IPS-NIHi7 (cell line): ENCODE measurements around the gene FKBP1C.
"Not testable (repeated sequence)": the region's sequence is repeated elsewhere in the genome, so short reads cannot be mapped to it uniquely, and the experiment has no call there.

Experiments used
- DNase-seq: peaks from one replicate; pipeline ENCODE4 v3.0.0; 2012; ENCODE audit warnings: mixed read lengths; ENCODE audit errors: extremely low spot score

The FKBP1C gene

DNA sequence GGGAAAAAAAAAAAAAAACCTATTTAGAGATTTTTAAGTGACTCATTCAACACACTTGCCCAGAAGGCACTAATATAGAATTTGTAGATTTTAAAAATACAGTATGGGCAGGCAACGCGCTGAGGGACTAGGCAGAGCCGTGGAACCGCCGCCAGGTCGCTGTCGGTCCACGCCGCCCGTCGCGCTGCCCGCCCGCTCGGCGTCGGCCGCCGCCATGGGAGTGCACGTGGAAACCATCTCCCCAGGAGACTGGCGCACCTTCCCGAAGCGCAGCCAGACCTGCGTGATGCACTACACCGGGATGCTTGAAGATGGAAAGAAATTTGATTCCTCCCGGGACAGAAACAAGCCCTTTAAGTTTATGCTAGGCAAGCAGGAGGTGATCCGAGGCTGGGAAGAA is at the start of gene FKBP1C:
Gene FKBP1C (plus strand): TSS at position 127 of the 400 bp plus-strand sequence.
- not testable (repeated sequence) for DNase-seq

DNA sequence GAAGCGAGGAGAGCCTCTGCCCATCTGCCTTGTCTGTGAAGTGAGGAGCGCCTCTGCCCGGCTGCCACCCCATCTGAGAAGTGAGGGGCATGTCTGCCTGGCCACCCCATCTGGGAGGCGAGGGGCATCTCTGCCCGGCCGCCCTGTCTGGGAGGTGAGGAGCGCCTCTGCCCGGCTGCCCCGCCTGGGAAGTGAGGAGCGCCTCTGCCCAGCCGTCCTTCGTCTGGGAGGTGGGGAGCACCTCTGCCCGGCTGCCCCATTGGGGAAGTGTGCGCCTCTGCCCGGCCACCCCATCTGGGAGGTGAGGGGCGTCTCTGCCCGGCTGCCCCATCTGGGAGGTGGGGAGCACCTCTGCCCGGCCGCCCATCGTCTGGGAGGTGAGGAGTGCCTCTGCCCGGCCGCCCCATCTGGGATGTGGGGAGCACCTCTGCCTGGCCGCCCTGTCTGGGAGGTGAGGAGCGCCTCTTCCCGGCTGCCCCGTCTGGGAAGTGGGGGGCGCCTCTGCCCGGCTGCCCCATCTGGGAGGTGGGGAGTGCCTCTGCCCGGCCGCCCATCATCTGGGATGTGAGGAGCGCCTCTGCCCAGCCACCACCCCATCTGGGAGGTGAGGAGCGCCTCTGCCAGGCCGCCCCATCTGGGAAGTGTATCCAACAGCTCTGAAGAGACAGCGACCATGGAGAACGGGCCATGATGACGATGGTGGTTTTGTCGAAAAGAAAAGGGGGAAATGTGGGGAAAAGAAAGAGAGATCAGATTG is 47.0 kb upstream of the FKBP1C start:
- DNase-seq = not testable (repeated sequence)

DNA sequence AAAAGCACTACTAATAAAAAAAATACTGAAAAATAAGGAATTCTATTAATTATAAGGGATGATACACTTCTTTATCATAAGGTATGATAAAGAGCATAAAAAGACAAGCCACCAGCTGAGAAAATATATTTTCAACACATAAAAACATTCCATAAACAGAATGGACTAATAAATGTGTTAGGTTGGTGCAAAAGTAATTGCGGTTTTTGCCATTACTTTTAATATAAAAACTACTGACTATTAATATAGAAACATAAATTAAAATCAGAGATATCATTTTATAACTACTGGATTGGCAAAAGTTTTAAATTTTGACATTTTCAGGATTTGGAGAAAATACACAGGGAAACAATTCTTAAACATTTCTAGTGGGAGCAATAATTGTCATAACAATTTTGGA is 37.1 kb upstream of the FKBP1C start:
- DNase-seq = no peak

DNA sequence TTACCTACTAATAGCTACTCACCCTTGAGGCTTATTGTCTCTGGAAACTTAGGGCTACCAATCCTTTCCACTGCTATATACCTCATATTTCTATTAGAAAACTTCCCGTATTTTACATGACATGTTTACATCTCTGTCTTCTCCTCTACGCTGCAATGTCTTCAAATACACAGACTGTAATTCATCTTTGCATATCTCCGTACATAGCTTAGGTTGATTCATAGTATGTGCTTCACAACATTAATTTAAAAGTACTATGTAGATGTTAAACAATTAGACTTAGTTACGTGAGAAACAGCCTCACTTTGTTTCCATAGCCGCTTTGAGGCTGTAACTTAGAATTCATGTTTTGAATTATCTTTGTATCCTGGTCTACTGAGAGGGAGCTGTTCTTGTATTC is 35.1 kb upstream of the FKBP1C start:
- DNase-seq = no peak

DNA sequence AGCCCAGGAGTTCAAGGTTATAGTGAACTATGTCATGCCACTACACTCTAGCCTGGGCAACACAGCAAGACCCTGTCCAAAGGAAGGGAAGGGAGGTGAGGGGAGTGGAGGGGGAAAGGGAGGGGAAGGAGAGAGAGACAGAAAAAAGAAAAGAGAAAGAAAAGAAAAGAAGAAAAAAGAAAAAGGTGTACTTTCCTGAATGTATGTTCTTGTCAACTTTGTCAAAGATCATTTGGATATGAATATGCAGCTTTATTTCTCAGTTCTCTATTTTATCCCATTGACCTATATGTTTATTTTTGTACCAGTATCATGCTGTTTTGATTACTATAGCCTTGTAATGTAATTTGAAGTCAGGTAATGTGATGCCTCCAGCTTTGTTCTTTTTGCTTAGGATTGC is 30.9 kb upstream of the FKBP1C start:
- no peak for DNase-seq

DNA sequence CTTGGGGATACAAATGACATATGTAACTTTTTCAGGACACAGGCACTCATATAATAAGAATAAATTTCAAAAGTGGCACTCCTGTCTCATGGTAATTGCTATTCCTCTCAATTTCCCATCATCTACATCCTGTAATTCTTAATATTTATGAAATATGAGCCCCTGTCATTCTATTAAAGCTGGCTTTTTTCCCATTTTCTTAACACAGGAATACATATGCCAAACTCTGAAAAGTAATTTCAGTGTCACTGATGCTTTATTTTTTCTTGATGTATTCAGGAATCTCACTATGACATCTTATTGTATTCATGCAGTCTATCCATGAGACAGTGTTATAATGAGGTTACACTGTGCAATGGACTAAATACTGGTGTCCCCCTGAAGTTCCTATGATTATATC is 24.3 kb upstream of the FKBP1C start:
- DNase-seq = no peak

DNA sequence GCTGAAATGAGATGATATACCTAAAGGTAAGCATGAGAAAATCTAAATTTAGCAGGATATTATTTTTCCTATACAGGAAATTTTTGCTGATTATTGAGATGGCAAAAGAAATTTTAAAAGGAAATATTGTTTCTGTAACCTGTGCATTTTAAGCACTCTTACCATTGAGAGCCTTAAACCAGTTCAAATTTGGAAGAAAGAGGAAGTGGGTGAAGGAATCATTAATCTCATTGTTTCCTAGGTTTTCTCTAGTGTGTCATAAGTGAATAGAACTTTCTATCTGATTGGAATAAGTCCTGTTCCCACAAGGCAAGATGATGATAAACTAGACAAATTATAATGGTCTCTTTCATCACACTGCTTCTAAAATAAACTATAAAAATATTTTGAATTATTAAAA is 22.4 kb upstream of the FKBP1C start:
- no peak for DNase-seq

DNA sequence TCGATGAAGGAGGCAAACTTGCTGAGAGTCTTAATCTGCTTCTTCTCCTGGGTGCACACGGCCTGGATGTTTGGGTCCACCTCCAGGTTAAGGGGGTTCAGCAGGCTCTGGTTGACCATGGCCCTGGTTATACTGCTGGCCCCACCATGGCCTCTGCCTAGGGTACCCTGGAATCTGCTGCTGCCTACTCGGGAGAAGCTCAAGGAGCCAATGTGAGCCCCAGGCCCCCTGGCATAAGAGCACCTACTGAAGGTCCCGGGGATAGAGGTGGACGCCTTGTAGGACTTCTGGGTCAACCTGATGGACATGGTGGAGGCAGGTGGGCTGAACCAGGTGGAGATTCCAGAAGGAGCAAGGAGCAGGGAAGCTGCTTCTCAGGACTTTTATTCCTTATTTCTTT is 17.9 kb upstream of the FKBP1C start:
- no peak for DNase-seq

DNA sequence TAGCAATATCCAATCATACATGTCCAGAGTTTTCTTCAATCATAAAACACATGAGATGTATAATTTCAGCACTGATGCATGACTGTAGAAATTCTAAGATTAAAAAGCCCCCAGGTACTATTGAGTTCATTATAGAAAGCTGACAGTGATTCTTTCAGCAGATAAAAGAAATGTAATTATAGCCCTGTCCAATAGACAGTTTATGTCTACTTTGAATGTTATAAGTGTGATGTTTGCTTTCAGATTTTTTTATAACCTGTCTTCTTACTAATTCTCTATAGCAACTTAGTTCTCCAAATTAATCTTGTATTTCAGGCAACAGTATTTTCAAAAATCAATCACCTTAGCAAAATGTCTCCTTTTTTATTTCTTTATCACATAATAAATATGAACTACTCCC is 13.5 kb upstream of the FKBP1C start:
- DNase-seq = no peak

DNA sequence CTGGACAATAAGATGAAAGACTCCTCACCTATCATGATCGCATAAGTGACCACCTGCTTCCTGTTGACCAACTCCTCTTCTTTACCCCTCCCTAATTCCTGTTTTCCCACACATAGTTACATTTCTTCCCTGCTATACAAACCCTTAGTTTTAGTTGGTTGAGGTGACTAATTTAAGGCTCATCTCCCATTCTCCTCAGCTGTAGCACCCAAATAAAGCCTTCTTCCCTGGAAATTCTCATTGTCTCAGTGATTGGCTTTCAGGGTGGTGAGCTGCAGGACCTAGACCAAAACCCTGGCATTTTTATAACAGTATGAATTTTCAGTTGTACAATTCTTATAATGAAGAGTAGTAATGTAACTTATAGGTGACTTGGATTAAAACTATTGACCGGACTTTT is 2.1 kb downstream of the FKBP1C start:
- no peak for DNase-seq

DNA sequence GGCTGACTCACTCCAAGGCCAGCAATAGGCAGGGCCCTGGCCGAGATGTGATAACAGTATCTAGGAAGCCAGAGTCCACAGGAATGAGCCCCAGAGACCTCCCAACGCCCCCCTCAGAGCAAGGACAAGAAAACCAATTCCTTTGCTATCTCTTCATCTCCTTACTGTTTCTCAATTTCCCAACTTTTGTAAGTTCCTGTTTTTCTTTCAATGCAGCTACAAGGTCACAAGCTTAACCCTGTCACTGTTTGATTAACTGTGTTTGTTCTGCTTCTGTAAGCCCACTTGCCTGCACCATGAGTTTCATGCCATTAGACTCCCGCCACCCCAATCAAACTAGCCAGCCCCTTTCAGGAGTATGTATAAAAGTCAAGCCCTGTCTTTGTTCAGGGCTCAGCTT is 3.5 kb downstream of the FKBP1C start:
- DNase-seq = no peak

DNA sequence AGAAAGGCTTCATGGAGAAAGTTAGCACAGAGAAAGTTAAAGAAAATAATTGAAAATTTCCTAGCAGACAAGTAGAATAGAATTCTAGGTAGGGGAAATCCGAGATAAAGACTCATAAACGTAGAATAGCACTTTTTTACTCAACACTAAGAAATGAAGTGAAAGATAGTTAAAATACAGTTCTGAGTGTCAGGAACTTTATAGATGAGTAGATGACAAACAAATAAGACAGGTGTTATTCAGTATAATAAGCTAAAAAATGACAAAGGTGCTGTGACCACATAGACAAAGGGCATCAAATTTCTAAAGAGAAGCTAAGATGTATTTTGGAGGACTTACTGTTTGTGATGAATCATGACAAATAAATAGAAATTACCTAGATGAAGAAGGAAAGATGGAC is 12.9 kb downstream of the FKBP1C start:
- no peak for DNase-seq

DNA sequence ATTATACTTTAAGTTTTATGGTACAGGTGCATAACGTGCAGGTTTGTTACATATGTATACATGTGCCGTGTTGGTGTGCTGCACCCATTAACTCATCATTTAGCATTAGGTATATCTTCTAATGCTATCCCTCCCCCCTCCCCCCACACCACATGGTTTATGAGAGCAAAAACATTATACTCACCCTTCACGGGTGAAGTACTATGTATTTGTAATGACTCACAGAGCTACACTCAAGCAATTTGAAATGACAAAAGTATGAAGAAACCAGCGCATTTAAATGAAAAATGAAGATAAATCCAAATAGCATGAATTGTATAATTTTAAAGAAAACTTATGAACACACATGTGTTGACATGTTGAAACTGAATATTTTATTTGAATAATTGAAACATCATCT is 14.7 kb downstream of the FKBP1C start:
- DNase-seq = not testable (repeated sequence)

DNA sequence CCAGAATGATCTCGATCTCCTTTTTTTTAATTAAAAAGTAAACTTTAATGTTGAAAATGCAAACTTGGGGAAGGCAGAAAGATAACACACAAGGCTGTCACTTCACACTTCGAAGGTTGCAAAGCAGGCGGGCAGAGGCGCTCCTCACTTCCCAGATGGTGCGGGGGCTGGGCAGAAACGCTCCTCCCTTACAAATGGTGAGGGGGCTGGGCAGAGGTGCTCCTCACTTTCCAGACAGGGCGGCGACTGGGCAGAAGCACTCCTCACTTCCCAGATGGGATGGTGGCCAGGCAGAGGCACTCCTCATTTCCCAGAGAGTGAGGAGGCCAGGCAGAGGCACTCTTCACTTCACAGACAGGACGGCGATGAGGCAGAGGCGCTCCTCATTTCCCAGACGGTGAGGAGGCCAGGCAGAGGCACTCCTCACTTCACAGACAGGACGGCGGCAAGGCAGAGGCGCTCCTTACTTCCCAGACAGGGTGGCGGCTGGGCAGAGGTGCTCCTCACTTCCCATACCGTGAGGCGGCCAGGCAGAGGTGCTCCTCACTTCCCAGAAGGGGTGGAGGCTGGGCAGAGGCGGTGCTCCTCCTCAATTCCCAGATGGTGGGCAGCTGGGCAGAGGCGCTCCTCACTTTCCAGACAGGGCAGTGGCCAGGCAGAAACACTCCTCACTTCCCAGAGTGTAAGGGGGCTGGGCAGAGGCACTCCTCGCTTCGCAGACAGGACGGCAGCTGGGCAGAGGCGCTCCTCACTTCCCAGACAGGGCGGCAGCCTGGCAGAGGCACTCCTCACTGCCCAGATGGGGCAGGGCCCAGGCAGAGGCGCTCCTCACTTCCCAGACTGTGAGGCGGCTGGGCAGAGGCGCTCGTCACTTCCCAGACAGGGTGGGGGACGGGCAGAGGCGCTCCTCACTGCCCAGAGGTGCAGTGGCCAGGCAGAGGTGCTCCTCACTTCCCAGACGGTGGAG is 16.9 kb downstream of the FKBP1C start:
- not testable (repeated sequence) for DNase-seq

DNA sequence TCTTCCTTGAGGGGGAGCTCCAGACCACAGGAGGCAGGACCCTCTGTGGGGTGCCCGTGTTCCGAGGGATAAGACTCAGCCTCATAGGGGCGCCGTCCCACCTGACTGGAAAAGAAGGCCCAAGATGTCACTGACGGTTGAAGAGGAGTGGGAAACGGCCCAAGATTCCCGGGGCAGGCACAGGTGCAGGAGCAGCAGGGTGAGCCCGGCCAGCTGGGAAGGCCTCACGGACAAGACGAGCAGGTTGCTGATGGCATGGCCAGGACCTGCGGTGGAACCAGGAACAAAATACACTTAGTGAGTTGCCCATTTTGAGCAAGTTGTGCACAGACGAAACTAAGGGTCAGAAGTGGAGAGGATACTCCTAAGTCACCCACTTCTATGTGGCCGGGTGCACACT is 18.8 kb downstream of the FKBP1C start:
- not testable (repeated sequence) for DNase-seq

DNA sequence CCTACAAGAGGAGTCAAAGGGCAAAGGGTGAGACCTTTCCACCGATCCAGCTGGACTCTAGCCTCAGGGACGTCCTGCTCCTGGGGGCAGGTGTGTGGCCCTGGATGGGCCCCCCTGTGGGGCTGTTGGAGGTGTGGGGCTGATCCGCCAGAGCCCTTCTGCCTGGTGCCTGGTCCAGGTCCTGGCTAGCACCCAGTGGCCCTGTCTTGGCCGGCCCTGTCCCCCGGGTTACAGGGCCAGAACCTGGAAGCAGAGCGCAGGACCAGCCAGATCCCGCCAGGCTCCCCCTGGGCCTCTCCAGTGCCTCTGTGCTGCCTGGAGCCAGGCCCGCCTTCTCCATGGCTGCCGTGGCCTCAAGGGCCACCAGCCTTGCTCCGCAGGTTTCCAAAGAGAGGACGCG is 19.2 kb downstream of the FKBP1C start:
- DNase-seq = not testable (repeated sequence)

DNA sequence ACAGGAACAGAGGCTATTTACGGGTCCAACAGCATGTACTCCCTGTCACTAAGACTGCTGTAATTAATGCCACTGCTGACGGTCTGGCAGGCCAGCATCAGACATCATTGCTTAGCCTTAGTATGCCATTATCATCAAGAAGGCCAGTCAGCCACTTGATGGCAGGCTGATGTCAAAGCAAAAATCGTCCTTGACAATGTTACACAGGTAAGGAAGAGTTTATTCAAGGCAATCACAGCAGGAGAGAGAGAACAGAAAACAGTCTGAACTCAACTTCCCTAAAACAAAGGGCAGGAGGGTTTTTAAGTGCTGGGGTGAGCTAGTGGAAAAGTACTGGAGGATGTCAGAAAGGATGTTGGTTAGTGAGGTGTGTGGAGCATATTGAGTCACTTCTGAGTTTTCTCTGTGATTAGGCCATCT is 25.1 kb downstream of the FKBP1C start:
- DNase-seq = peak; percentile 16

DNA sequence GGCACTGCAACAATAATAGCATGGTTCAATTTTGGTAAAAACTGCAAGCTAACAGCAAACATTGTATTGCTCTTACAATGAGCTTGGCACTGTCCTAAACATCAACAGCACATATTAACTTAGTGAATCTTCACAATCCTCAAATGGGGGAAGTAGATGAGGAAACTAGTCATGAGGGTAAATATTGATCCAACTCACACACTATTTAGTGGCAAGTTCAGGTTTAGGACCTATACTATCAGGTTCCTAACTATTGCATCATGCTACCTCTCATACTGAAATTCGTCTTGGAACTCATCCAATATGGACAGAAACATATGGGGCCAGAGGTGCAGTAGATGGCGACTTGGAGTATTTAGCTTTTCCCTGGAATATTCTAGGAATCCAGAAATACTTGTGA is 34.2 kb downstream of the FKBP1C start:
- DNase-seq = no peak

DNA sequence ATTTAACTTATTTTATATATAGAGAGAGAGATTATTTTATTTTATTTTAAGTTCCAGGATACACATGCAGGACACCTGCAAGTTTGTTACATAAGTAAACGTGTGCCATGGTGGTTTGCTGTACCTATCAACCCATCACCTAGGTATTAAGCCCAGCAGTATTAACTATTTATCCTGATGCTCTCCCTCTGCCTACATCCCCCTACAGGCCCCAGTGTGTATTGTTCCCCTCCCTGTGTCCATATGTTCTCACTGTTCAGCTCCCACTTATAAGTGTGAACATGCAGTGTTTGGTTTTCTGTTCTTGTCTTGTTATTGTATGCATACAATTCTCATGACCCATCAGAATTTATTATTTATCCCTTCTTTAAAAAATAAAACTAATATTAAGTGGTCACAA is 34.6 kb downstream of the FKBP1C start:
- DNase-seq = no peak

DNA sequence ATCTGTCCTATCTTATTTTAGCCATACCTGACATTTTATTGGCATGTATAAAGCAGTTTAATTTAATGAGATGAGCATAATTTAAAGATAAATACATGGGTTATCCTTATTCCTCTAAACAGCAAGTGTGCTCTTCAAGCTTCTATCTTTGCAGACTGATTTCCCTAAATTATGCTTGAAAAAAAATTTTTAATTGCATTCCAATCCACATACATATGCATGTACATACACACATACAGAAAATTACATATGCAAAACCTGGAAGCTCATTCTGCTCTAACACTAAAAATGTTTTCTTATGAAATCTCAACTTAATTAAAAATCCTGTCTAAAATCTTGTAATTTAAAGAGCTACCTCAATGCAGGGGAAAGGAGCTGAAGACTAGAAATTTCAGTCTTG is 35.3 kb downstream of the FKBP1C start:
- DNase-seq = no peak

DNA sequence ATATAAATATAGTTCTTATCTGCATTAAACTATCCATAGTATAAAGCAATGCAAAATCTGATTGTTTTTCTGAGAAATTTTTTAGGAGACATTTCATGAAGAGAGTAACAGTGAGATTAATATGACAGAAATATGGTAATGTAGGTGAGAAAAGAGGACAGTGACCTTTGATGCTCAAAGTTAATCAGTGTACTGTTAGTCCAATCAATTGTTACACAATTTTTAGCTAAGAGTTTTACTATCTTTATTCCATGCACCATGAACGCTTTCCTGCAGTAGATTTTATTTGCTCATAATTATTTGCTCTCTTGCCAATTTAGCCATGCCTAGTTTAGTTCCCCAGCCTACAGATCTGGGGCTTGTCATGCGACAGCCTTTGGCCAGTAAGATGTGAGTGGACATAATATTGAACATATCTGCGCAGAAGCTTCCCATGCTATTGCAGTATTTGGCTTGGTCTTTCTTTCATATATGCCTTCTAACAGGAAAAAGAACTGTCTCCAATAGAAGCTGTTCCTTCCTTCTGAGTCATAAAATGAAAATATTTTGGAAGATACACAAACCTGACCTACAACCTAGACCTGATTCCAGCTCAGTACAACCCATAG is 38.7 kb downstream of the FKBP1C start:
- no peak for DNase-seq

DNA sequence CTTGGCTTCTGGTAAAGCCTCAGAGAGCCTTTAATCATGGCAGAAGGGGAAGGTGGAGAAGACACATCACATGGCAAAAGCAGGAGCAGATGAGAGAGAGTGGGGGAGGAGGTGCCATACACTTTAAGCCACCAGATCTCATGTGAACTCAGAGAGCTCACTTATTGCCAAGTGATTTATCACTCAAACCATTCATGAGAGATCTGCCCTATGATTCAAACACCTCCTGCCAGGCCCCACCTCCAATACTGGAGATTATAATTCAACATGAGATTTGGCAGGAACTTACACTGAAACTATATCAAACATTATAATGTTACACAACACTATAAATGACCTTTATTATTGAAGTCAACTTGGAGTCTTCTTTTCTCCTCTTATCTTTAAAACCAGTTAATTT is 47.9 kb downstream of the FKBP1C start:
- DNase-seq = no peak
